SK-N-SH treated with all-trans-retinoic acid at 6 μM for 48 hours (cell line): ENCODE measurements around the gene TMC2.

Experiments
- ATAC-seq: fragments of 200-7000 bp; cut with Tn5 transposase; 3 replicates; pipeline ENCODE4 v1.9.1; 2020; ENCODE audit warnings: mild to moderate bottlenecking, moderate library complexity
- ARNTL ChIP-seq: fragments of 450-650 bp; formaldehyde crosslinking; IDR thresholded peaks from 2 replicates; pipeline ENCODE4 v1.5.0; 2020; ENCODE audit warnings: low read depth, mild to moderate bottlenecking, moderate library complexity, borderline replicate concordance
- BACH2 ChIP-seq: fragments of 250-450 bp; sonication (Bioruptor Pico); IDR thresholded peaks from 2 replicates; pipeline ENCODE4 v1.9.0; 2021; ENCODE audit warnings: mild to moderate bottlenecking, borderline replicate concordance
- CREB5 ChIP-seq: fragments of 250-450 bp; sonication (Bioruptor Pico); IDR thresholded peaks from 2 replicates; pipeline ENCODE4 v1.5.1; 2020; ENCODE audit warnings: low read depth, mild to moderate bottlenecking, moderate library complexity
- CSDC2 ChIP-seq: fragments of 250-450 bp; sonication (Bioruptor Pico); IDR thresholded peaks from 2 replicates; pipeline ENCODE4 v1.5.0; 2020; ENCODE audit warnings: mild to moderate bottlenecking, moderate library complexity
- ESRRG ChIP-seq: fragments of 250-450 bp; sonication (Bioruptor Pico); IDR thresholded peaks from 2 replicates; pipeline ENCODE4 v1.6.1; 2021; ENCODE audit warnings: mild to moderate bottlenecking
- GLIS3 ChIP-seq: fragments of 250-450 bp; sonication (Bioruptor Pico); IDR thresholded peaks from 2 replicates; pipeline ENCODE4 v1.5.0; 2020; ENCODE audit warnings: mild to moderate bottlenecking, moderate library complexity
- ISL1 ChIP-seq: fragments of 250-450 bp; sonication (Bioruptor Pico); IDR thresholded peaks from 2 replicates; pipeline ENCODE4 v2.1.2; 2022; ENCODE audit warnings: mild to moderate bottlenecking, moderate library complexity
- OSR1 ChIP-seq: fragments of 250-450 bp; sonication (Bioruptor Pico); IDR thresholded peaks from 2 replicates; pipeline ENCODE4 v1.8.0; 2022; ENCODE audit warnings: moderate library complexity, mild to moderate bottlenecking, inconsistent platforms
- PATZ1 ChIP-seq: fragments of 250-450 bp; sonication (Bioruptor Pico); IDR thresholded peaks from 2 replicates; pipeline ENCODE4 v1.8.0; 2020; ENCODE audit warnings: mild to moderate bottlenecking, moderate library complexity, borderline replicate concordance
- PPARA ChIP-seq: fragments of 250-450 bp; sonication (Bioruptor Pico); IDR thresholded peaks from 2 replicates; pipeline ENCODE4 v1.5.0; 2020; ENCODE audit warnings: mild to moderate bottlenecking, borderline replicate concordance
- RARB ChIP-seq: fragments of 250-450 bp; sonication (Bioruptor Pico); IDR thresholded peaks from 2 replicates; pipeline ENCODE4 v1.8.0; 2021; ENCODE audit warnings: mild to moderate bottlenecking, moderate library complexity
- SNAI2 ChIP-seq: fragments of 250-450 bp; sonication (Bioruptor Pico); IDR thresholded peaks from 2 replicates; pipeline ENCODE4 v1.5.0; 2020; ENCODE audit warnings: mild to moderate bottlenecking, moderate library complexity
- TCF4 ChIP-seq: fragments of 250-450 bp; sonication (Bioruptor Pico); IDR thresholded peaks from 2 replicates; pipeline ENCODE4 v1.8.0; 2021; ENCODE audit warnings: mild to moderate bottlenecking, moderate library complexity, borderline replicate concordance
- TOX ChIP-seq: fragments of 250-450 bp; sonication (Bioruptor Pico); IDR thresholded peaks from 2 replicates; pipeline ENCODE4 v1.8.0; 2021; ENCODE audit warnings: mild to moderate bottlenecking, moderate library complexity, borderline replicate concordance
- TSHZ2 ChIP-seq: fragments of 250-450 bp; sonication (Bioruptor Pico); IDR thresholded peaks from 2 replicates; pipeline ENCODE4 v1.5.0; 2020; ENCODE audit warnings: mild to moderate bottlenecking, moderate library complexity
- ZC3H10 ChIP-seq: fragments of 250-450 bp; sonication (Bioruptor Pico); IDR thresholded peaks from 2 replicates; pipeline ENCODE4 v1.5.1; 2021; ENCODE audit warnings: mild to moderate bottlenecking, moderate library complexity
- ZFP3 ChIP-seq: fragments of 250-450 bp; sonication (Bioruptor Pico); IDR thresholded peaks from 2 replicates; pipeline ENCODE4 v1.5.0; 2020; ENCODE audit warnings: mild to moderate bottlenecking, moderate library complexity
- ZNF565 ChIP-seq: fragments of 450-650 bp; formaldehyde crosslinking; conservative IDR thresholded peaks from 2 replicates; pipeline ENCODE4 v1.5.0; 2020; ENCODE audit warnings: low read depth, mild to moderate bottlenecking, moderate library complexity
- ZNF8 ChIP-seq: fragments of 450-650 bp; formaldehyde crosslinking; IDR thresholded peaks from 2 replicates; pipeline ENCODE4 v1.5.0; 2020; ENCODE audit warnings: mild to moderate bottlenecking, moderate library complexity
- TF ChIP-seq, protein P1 (sequence below): fragments of 250-450 bp; sonication (Bioruptor Pico); IDR thresholded peaks from 2 replicates; pipeline ENCODE4 v1.5.1; 2021; ENCODE audit warnings: mild to moderate bottlenecking, moderate library complexity

Gene TMC2

DNA sequence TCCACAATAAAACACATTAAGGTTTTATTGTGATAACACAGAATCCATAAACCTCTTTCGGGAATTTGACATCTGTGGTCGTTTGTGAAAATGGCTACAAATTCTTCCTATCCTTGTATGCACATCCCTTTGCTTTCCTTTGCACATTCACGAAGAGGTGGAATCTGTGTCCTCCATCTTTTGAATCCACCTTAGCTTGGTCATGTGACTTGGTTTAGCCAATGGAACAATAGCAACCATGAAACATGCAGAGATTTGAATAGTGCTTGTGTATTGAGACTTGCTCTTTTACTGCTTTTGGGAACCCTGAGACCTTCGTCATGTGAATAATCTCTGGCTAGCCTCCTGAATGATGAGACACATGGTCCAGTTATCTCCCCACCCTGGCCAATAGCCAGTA is 66.4 kb downstream of the TMC2 start:
- ATAC-seq: no peak
- TF ChIP-seq, protein P1, sequence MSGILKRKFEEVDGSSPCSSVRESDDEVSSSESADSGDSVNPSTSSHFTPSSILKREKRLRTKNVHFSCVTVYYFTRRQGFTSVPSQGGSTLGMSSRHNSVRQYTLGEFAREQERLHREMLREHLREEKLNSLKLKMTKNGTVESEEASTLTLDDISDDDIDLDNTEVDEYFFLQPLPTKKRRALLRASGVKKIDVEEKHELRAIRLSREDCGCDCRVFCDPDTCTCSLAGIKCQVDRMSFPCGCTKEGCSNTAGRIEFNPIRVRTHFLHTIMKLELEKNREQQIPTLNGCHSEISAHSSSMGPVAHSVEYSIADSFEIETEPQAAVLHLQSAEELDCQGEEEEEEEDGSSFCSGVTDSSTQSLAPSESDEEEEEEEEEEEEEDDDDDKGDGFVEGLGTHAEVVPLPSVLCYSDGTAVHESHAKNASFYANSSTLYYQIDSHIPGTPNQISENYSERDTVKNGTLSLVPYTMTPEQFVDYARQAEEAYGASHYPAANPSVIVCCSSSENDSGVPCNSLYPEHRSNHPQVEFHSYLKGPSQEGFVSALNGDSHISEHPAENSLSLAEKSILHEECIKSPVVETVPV (CRISPR knock-in tag): no peak
- no peak for TF ChIP-seq SNAI2 (CRISPR knock-in tag)
- no peak for TF ChIP-seq BACH2 (CRISPR knock-in tag)
- no peak for TF ChIP-seq RARB (CRISPR knock-in tag)
- no peak for TF ChIP-seq CSDC2
- TF ChIP-seq TOX: no peak
- no peak for TF ChIP-seq ZNF565 (CRISPR knock-in tag)
- TF ChIP-seq TSHZ2 (CRISPR knock-in tag): no peak
- no peak for TF ChIP-seq TCF4 (CRISPR knock-in tag)
- TF ChIP-seq ISL1 (CRISPR knock-in tag): no peak
- no peak for TF ChIP-seq ARNTL (CRISPR knock-in tag)
- no peak for TF ChIP-seq ZFP3

DNA sequence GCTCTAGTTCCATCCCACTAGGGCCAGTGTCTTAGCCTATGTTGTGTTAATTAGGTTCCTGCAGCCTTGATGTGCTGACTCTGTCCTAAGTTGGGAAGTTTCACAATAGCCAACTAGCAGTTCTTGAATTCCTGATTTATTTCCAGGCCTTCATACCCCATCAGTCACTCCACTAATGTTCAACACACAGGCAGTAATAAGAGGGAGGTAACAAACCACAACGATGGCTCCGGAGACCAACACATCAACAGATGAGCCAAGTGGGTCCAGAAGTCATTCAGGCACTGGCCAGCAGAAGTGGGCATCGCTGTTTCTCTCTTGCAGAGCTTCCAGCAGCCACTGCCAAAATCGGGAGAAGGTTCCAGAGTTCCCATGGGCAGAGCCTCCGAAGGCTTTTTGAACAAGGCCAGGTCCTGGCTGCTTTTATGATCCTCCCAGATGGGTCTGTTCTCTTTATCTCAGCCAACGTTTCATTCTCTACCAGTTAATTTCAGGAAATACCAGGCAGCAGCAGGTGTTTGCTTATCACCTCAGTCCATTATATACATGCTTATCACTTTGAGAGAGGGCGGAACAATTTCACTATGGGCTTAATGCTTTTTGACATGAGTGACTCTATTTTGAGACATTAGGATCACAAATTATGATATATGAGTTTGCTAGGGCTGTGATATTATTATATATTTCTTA is 67.6 kb downstream of the TMC2 start:
- TF ChIP-seq, protein P1 (CRISPR knock-in tag): 0 out of 2 replicates have a peak, but pooled peaks have one; percentile 21
- TF ChIP-seq ISL1 (CRISPR knock-in tag): peak; percentile 78
- TF ChIP-seq ZFP3: no peak
- no peak for TF ChIP-seq OSR1 (CRISPR knock-in tag)
- peak; percentile 99 for TF ChIP-seq SNAI2 (CRISPR knock-in tag)
- peak; percentile 79 for TF ChIP-seq TSHZ2 (CRISPR knock-in tag)
- no peak for ATAC-seq

- TF ChIP-seq, protein P1 (CRISPR knock-in tag): no peak
- TF ChIP-seq ZNF8: no peak
- no peak for TF ChIP-seq TCF4 (CRISPR knock-in tag)
- TF ChIP-seq ESRRG (CRISPR knock-in tag): no peak
- TF ChIP-seq CREB5: no peak
- TF ChIP-seq PATZ1: no peak
- TF ChIP-seq PPARA (CRISPR knock-in tag): no peak
- no peak for TF ChIP-seq ISL1 (CRISPR knock-in tag)
- TF ChIP-seq SNAI2 (CRISPR knock-in tag): no peak
- no peak for TF ChIP-seq GLIS3
- TF ChIP-seq OSR1 (CRISPR knock-in tag): no peak
- no peak for TF ChIP-seq TOX
- no peak for TF ChIP-seq ZC3H10 (CRISPR knock-in tag)
- TF ChIP-seq ZFP3: no peak
- ATAC-seq: no peak
These were observed 68.1 kb downstream of the TMC2 start for GRCh38 chr20:2604506-2604835.
